Ovary (tissue), 9 donors: ENCODE measurements around the gene SGMS1. TPM values are rescaled to one million over a fixed set of nuclear protein-coding genes. Genes with fewer than 3 reads are reported as not detected.

Experiments used
- DNase-seq, 5 donors: peaks; one replicate each; pipeline ENCODE4 v3.0.0-alpha.2; 2019 to 2020
- H3K27ac ChIP-seq, 2 donors: fragments of 200-600 bp; one replicate each; pipeline versions ENCODE4 v1.5.1 to v1.8.0; 2019 to 2022
- H3K27me3 ChIP-seq: fragments of 200-600 bp; one replicate; pipeline ENCODE4 v1.8.0; 2022
- H3K36me3 ChIP-seq: fragments of 200-600 bp; sonication (generic); one replicate; pipeline ENCODE4 v1.5.1; 2019
- H3K4me1 ChIP-seq: one replicate; pipeline ENCODE4 v1.8.1; 2013; ENCODE audit warnings: mild to moderate bottlenecking, moderate library complexity; ENCODE audit not compliant: insufficient read depth
- H3K4me3 ChIP-seq: fragments of 200-600 bp; sonication (generic); one replicate; pipeline ENCODE4 v1.5.1; 2017
- H3K9me3 ChIP-seq, 2 donors: fragments of 200-600 bp in 1 of 2; sonication (generic) in 1 of 2; one replicate each; pipeline versions ENCODE4 v1.5.1 to v1.8.1; 2013 to 2019; ENCODE audit warnings: mild to moderate bottlenecking in 1 of 2, moderate library complexity in 1 of 2
- CTCF ChIP-seq, 3 donors: fragments of 450-650 bp in 2 of 3; fragments of 200-600 bp in 1 of 3; IDR thresholded peaks; one replicate each; pipeline versions ENCODE4 v1.5.1 to v1.8.0; 2016 to 2022; ENCODE audit warnings: antibody characterized with exemption in 3 of 3, mild to moderate bottlenecking in 1 of 3
- EP300 ChIP-seq: sonication (generic); formaldehyde crosslinking; IDR thresholded peaks from one replicate; pipeline ENCODE4 v1.6.1; 2017; ENCODE audit warnings: antibody characterized with exemption
- POLR2A ChIP-seq: fragments of 450-650 bp; IDR thresholded peaks from one replicate; pipeline ENCODE4 v1.6.1; 2017; ENCODE audit warnings: antibody characterized with exemption, mild to moderate bottlenecking, moderate library complexity
- WGBS, 3 donors: extraction: QIAGEN DNeasy Blood & Tissue Kit in 1 of 3; methylation state at CpG; one replicate each; pipeline versions ENCODE4 v1.1.5 to v1.1.7; 2013 to 2017; 5-methylcytosine and 5-hydroxymethylcytosine counted together
- intact Hi-C, 4 donors: fragments of 100-400 bp; cut with DNase I; formaldehyde crosslinking; loops; one replicate each; pipeline versions ENCODE4 v1.11.0 to v1.15.1; 2022 to 2023
- polyA plus RNA-seq, 2 donors: library from polyadenylated mRNA; stranded (reverse); fragments of 200-250 nt in 1 of 2; fragments of 350-450 nt in 1 of 2; fragmentation: Illumina TruSeq in 1 of 2; extraction: RNeasy Lipid Tissue Mini Kit (QIAGEN cat#74804) in 1 of 2; gene quantifications; one replicate each; pipeline ENCODE4 v1.2.3, GENCODE V29; 2013 to 2014
- total RNA-seq, 7 donors: library from RNA; depleted of rRNA in 2 of 7; stranded (reverse); fragments of >200 nt in 2 of 7; fragmentation: NEBNext Ultra II Directional in 3 of 7; extraction: Animal tissue kit (Norgen Biotek cat#: 25700) in 3 of 7; gene quantifications; one replicate each; pipeline versions ENCODE4 v1.1.0 to v1.2.4, GENCODE V29; 2016 to 2023
- donor health status: DM: no; HTN: no; CAD: no; lungs with moderate emphysema.
- donor health status: DM: no; HTN: no; CAD: no.
- donor health status: Bipolar disorder and iron deficiency.
- donor health status: DM: yes; HTN: yes; CAD: no.
- donor health status: DM: no; HTN: no; CAD: no.
- donor health status: DM: yes; HTN: yes; CAD: no.

Gene SGMS1
- total and polyA plus RNA-seq, 9 donors, result 15.6 to 90.0 (median 39.0) TPM

- Histone ChIP-seq H3K27me3 (no peaks in the 10 kb centered on the region), H3K27ac (no peak overlapping the region), H3K4me1 (peaks cover 2% of the 10 kb centered on the region), H3K36me3 (no peaks in the 10 kb centered on the region), H3K4me3 (no peak overlapping the region), H3K9me3 (no peaks in the 10 kb centered on the region)
- 72 to 93% (median 76%) methylated on average over 1 of the region's 1 CpG for WGBS, 3 donors
- TF ChIP-seq EP300 (no peak), POLR2A (no peak), CTCF (IDR thresholded peaks at IDR 0.05) (no peak)
- no peak for DNase-seq
- intact Hi-C loops, result no loop called here
These were observed 154.5 kb downstream of the SGMS1 start for GRCh38 chr10:50469288-50469687.

GRCh38 chr10:50467209-50467608, 156.5 kb downstream of the SGMS1 start:
- Histone ChIP-seq H3K4me1 (peaks cover 2% of the 10 kb centered on the region), H3K27ac (no peak overlapping the region), H3K36me3 (no peaks in the 10 kb centered on the region), H3K4me3 (no peak overlapping the region), H3K27me3 (no peaks in the 10 kb centered on the region), H3K9me3 (no peaks in the 10 kb centered on the region)
- no peak for TF ChIP-seq CTCF (IDR thresholded peaks at IDR 0.05)
- TF ChIP-seq POLR2A, result no peak
- TF ChIP-seq EP300, result no peak
- WGBS, 3 donors, result 91 to 100% (median 96%) methylated on average over 1 of the region's 1 CpG
- DNase-seq, result no peak
- intact Hi-C loops, result no loop called here

GRCh38 chr10:50464004-50464409, 159.7 kb downstream of the SGMS1 start:
- no peaks in the 10 kb centered on the region for H3K36me3 ChIP-seq
- H3K9me3 ChIP-seq, result no peaks in the 10 kb centered on the region
- H3K4me3 ChIP-seq, result no peak overlapping the region
- intact Hi-C loops, result no loop called here
- no peak overlapping the region for H3K27ac ChIP-seq
- no peak for TF ChIP-seq EP300
- TF ChIP-seq POLR2A, result no peak
- no peak for TF ChIP-seq CTCF (IDR thresholded peaks at IDR 0.05)
- no peak for DNase-seq
- H3K4me1 ChIP-seq, result no peaks in the 10 kb centered on the region
- 51 to 97% (median 64%) methylated on average over 1 of the region's 1 CpG for WGBS, 3 donors
- H3K27me3 ChIP-seq, result no peaks in the 10 kb centered on the region

- Histone ChIP-seq H3K27me3 (no peaks in the 10 kb centered on the region), H3K4me1 (no peaks in the 10 kb centered on the region), H3K4me3 (no peak overlapping the region), H3K36me3 (no peaks in the 10 kb centered on the region), H3K9me3 (no peaks in the 10 kb centered on the region), H3K27ac (no peak overlapping the region)
- no peak for DNase-seq
- intact Hi-C loops, result no loop called here
- 93 to 97% (median 94%) methylated on average over 3 of the region's 3 CpGs for WGBS, 3 donors
- no peak for TF ChIP-seq POLR2A
- TF ChIP-seq CTCF (IDR thresholded peaks at IDR 0.05), result no peak
These were observed 161.9 kb downstream of the SGMS1 start for GRCh38 chr10:50461834-50462233.

- 93 to 98% (median 96%) methylated on average over 1 of the region's 1 CpG for WGBS, 3 donors
- TF ChIP-seq POLR2A (no peak), CTCF (IDR thresholded peaks at IDR 0.05) (no peak), EP300 (no peak)
- no peaks in the 10 kb centered on the region for H3K4me1 ChIP-seq
- no peak overlapping the region for H3K4me3 ChIP-seq
- no peaks in the 10 kb centered on the region for H3K9me3 ChIP-seq
- intact Hi-C loops, result no loop called here
- H3K27ac ChIP-seq, result no peak overlapping the region
- no peaks in the 10 kb centered on the region for H3K36me3 ChIP-seq
- no peaks in the 10 kb centered on the region for H3K27me3 ChIP-seq
- no peak for DNase-seq
These were observed 162.6 kb downstream of the SGMS1 start for GRCh38 chr10:50461123-50461522.
